Osteocyte (in vitro differentiated cells): ENCODE data around the gene GDNF. TPM values are rescaled to one million over a fixed set of nuclear protein-coding genes. Genes with fewer than 3 reads are reported as not detected.

Experiments
- DNase-seq: peaks from one replicate; pipeline ENCODE4 v3.0.0; 2021; ENCODE audit warnings: mixed read lengths; ENCODE audit not compliant: unreplicated experiment; ENCODE audit errors: extremely low spot score
- H3K27ac Mint-ChIP-seq: one replicate; pipeline ENCODE4 v1.8.0; 2021; ENCODE audit warnings: mild to moderate bottlenecking, mixed read lengths; ENCODE audit not compliant: unreplicated experiment
- H3K27me3 Mint-ChIP-seq: one replicate; pipeline ENCODE4 v1.8.0; 2021; ENCODE audit warnings: mixed read lengths; ENCODE audit not compliant: unreplicated experiment
- H3K36me3 Mint-ChIP-seq: one replicate; pipeline ENCODE4 v1.8.0; 2021; ENCODE audit warnings: mixed read lengths; ENCODE audit not compliant: unreplicated experiment
- H3K4me1 Mint-ChIP-seq: one replicate; pipeline ENCODE4 v1.8.0; 2021; ENCODE audit warnings: mixed read lengths; ENCODE audit not compliant: unreplicated experiment
- H3K4me3 Mint-ChIP-seq: one replicate; pipeline ENCODE4 v1.8.0; 2021; ENCODE audit warnings: mild to moderate bottlenecking, moderate library complexity, mixed read lengths; ENCODE audit not compliant: unreplicated experiment
- H3K9me3 Mint-ChIP-seq: one replicate; pipeline ENCODE4 v1.8.0; 2021; ENCODE audit warnings: mixed read lengths; ENCODE audit not compliant: unreplicated experiment
- CTCF ChIP-seq: fragments of 200-600 bp; sonication (generic); IDR thresholded peaks from 2 replicates; pipeline ENCODE4 v1.5.0; 2021; ENCODE audit warnings: antibody characterized with exemption, mild to moderate bottlenecking, moderate library complexity
- total RNA-seq: library from RNA; stranded (reverse); gene quantifications from 2 replicates; pipeline ENCODE4 v1.2.1, GENCODE V29; 2021

Gene GDNF
- total RNA-seq, 1 donor from 2014 or later, result 0.32 TPM

GRCh38 chr5:37776826-37777225 lies 63.0 kb downstream of the GDNF start:
- peaks cover 4% of the 10 kb centered on the region for H3K9me3 Mint-ChIP-seq
- peaks cover 4% of the 10 kb centered on the region for H3K36me3 Mint-ChIP-seq
- peaks cover 16% of the 10 kb centered on the region for H3K4me1 Mint-ChIP-seq
- H3K27me3 Mint-ChIP-seq, result no peaks in the 10 kb centered on the region
- peak overlapping the region; percentile 61 for H3K27ac Mint-ChIP-seq
- no peak for DNase-seq
- TF ChIP-seq CTCF, result no peak
- no peak overlapping the region for H3K4me3 Mint-ChIP-seq

GRCh38 chr5:37774912-37775483 lies 64.8 kb downstream of the GDNF start:
- peak; percentile 57 for TF ChIP-seq CTCF
- H3K4me3 Mint-ChIP-seq, result no peak overlapping the region
- DNase-seq, result no peak
- peaks cover 31% of the 10 kb centered on the region for H3K4me1 Mint-ChIP-seq
- no peaks in the 10 kb centered on the region for H3K27me3 Mint-ChIP-seq
- no peak overlapping the region for H3K27ac Mint-ChIP-seq
- H3K36me3 Mint-ChIP-seq, result peaks cover 4% of the 10 kb centered on the region
- peaks cover 4% of the 10 kb centered on the region for H3K9me3 Mint-ChIP-seq

- Mint-ChIP-seq H3K4me1 (peaks cover 35% of the 10 kb centered on the region), H3K4me3 (no peak overlapping the region), H3K27ac (no peak overlapping the region), H3K36me3 (peaks cover 4% of the 10 kb centered on the region), H3K27me3 (no peaks in the 10 kb centered on the region), H3K9me3 (peaks cover 4% of the 10 kb centered on the region)
- no peak for TF ChIP-seq CTCF
- DNase-seq, result no peak
Observed at GRCh38 chr5:37773809-37774208, 66.0 kb downstream of the GDNF start.

GRCh38 chr5:37772255-37772654 lies 67.6 kb downstream of the GDNF start:
- Mint-ChIP-seq H3K4me1 (peaks cover 32% of the 10 kb centered on the region), H3K36me3 (peaks cover 4% of the 10 kb centered on the region), H3K27me3 (no peaks in the 10 kb centered on the region), H3K27ac (peak overlapping the region; percentile 17), H3K9me3 (peaks cover 4% of the 10 kb centered on the region), H3K4me3 (no peak overlapping the region)
- no peak for DNase-seq
- TF ChIP-seq CTCF, result no peak

GRCh38 chr5:37771731-37772130 lies 68.1 kb downstream of the GDNF start:
- peaks cover 27% of the 10 kb centered on the region for H3K4me1 Mint-ChIP-seq
- H3K27ac Mint-ChIP-seq, result no peak overlapping the region
- H3K4me3 Mint-ChIP-seq, result no peak overlapping the region

More at GRCh38 chr5:37771731-37772130, 68.1 kb downstream of the GDNF start:
- peaks cover 4% of the 10 kb centered on the region for H3K9me3 Mint-ChIP-seq
- no peaks in the 10 kb centered on the region for H3K27me3 Mint-ChIP-seq
- H3K36me3 Mint-ChIP-seq, result peaks cover 4% of the 10 kb centered on the region
- peak; percentile 69 for DNase-seq
- no peak for TF ChIP-seq CTCF
